ENCODE measurements around the gene CEACAM20. TPM values are rescaled to one million over a fixed set of nuclear protein-coding genes. Genes with fewer than 3 reads are reported as not detected.

CEACAM20 gene
- total and polyA plus RNA-seq, 11 donors: not detected

- Histone ChIP-seq H3K36me3 (no peaks in the 10 kb centered on the region), H3K27me3 (peaks cover 0 to 34% (median 0%) of the 10 kb centered on the region in 9 donors), H3K27ac (no peak overlapping the region), H3K4me1 (no peaks in the 10 kb centered on the region), H3K9me3 (no peaks in the 10 kb centered on the region), H3K4me3 (no peak overlapping the region)
- ATAC-seq (no peak), DNase-seq (no peak)
- intact Hi-C loops (cut with DNase I): no loop called here
- 92 to 100% (median 95%) methylated on average over 1 of the region's 1 CpG for WGBS, 4 donors
- TF ChIP-seq CTCF (IDR thresholded peaks at IDR 0.05): no peak
- no peak for TF ChIP-seq POLR2A (IDR thresholded peaks at IDR 0.05)
Observed at GRCh38 chr19:44515907-44516306, 13.6 kb downstream of the CEACAM20 start.

GRCh38 chr19:44515031-44515430 lies 14.4 kb downstream of the CEACAM20 start:
- Histone ChIP-seq H3K27ac (no peak overlapping the region), H3K27me3 (peaks cover 0 to 34% (median 0%) of the 10 kb centered on the region in 9 donors), H3K4me1 (no peaks in the 10 kb centered on the region), H3K4me3 (no peak overlapping the region), H3K9me3 (peaks cover 0 to under 1% (median 0%) of the 10 kb centered on the region in 12 donors), H3K36me3 (no peaks in the 10 kb centered on the region)
- 79 to 90% (median 87%) methylated on average over 3 of the region's 3 CpGs for WGBS, 4 donors
- intact Hi-C loops (cut with DNase I): no loop called here
- DNase-seq (no peak), ATAC-seq (no peak)
- TF ChIP-seq POLR2A (IDR thresholded peaks at IDR 0.05) (no peak), CTCF (IDR thresholded peaks at IDR 0.05) (no peak)

GRCh38 chr19:44512326-44513298 lies 16.9 kb downstream of the CEACAM20 start:
- Histone ChIP-seq H3K4me3 (no peak overlapping the region), H3K4me1 (no peaks in the 10 kb centered on the region), H3K36me3 (no peaks in the 10 kb centered on the region), H3K9me3 (peaks cover 0 to 3% (median 0%) of the 10 kb centered on the region in 12 donors), H3K27ac (no peak overlapping the region), H3K27me3 (peaks cover 0 to 34% (median 0%) of the 10 kb centered on the region in 9 donors)
- intact Hi-C loops (cut with DNase I): no loop called here
- WGBS, 4 donors: 31 to 34% (median 33%) methylated on average over 12 of the region's 12 CpGs
- TF ChIP-seq POLR2A (IDR thresholded peaks at IDR 0.05): no peak
- peak in 6 of 12 donors; percentile 8 to 44 (median 28) for TF ChIP-seq CTCF (IDR thresholded peaks at IDR 0.05)
- ATAC-seq: peak in 2 of 4 donors; percentile 31 to 55
- DNase-seq: no peak

- Histone ChIP-seq H3K4me3 (no peak overlapping the region), H3K4me1 (no peaks in the 10 kb centered on the region), H3K27ac (no peak overlapping the region), H3K9me3 (peaks cover 0 to 3% (median 0%) of the 10 kb centered on the region in 12 donors), H3K27me3 (peaks cover 0 to 24% (median 0%) of the 10 kb centered on the region in 9 donors), H3K36me3 (no peaks in the 10 kb centered on the region)
- TF ChIP-seq POLR2A (IDR thresholded peaks at IDR 0.05): no peak
- TF ChIP-seq CTCF (IDR thresholded peaks at IDR 0.05): no peak
- no peak for DNase-seq
- intact Hi-C loops (cut with DNase I): no loop called here
- ATAC-seq: no peak
Observed at GRCh38 chr19:44509478-44509877, 20.0 kb downstream of the CEACAM20 start.

Measured in heart left ventricle (tissue), 16 donors.